Stimulated activated effector memory CD8-positive, alpha-beta T cell treated with anti-CD3 and anti-CD28 coated beads, Interleukin-12 subunit alpha, Interleukin-12 subunit beta, amount 100 ng/mL, for 72 hours (primary cell): Measurements from ENCODE around the gene FNDC8.
"Not testable (repeated sequence)": the region's sequence is repeated elsewhere in the genome, so short reads cannot be mapped to it uniquely, and the experiment has no call there.

Experiments used
- ATAC-seq: fragments of 150-1000 bp; cut with Tn5 transposase; 2 replicates; pipeline ENCODE4 v1.10.0; 2021
- DNase-seq, 2 donors: peaks; one replicate each; pipeline ENCODE4 v3.0.0; 2021 to 2022; ENCODE audit warnings: low spot score in 2 of 2
- H3K27ac Mint-ChIP-seq: one replicate; pipeline ENCODE4 v1.8.0; 2022; ENCODE audit warnings: mild to moderate bottlenecking, mixed read lengths
- H3K36me3 Mint-ChIP-seq: one replicate; pipeline ENCODE4 v1.8.0; 2022; ENCODE audit warnings: mild to moderate bottlenecking, mixed read lengths
- H3K4me1 Mint-ChIP-seq: one replicate; pipeline ENCODE4 v1.8.0; 2022; ENCODE audit warnings: mixed read lengths
- H3K4me3 Mint-ChIP-seq: one replicate; pipeline ENCODE4 v1.8.0; 2022; ENCODE audit warnings: mild to moderate bottlenecking, mixed read lengths
- H3K9me3 Mint-ChIP-seq: one replicate; pipeline ENCODE4 v1.8.0; 2022; ENCODE audit warnings: mixed read lengths

The FNDC8 gene

GRCh38 chr17:35166526-35166925 is 45.1 kb downstream of the FNDC8 start:
- ATAC-seq (no peak), DNase-seq (no peak)
- Mint-ChIP-seq H3K4me1 (peaks cover 31% of the 10 kb centered on the region), H3K9me3 (no peaks in the 10 kb centered on the region), H3K4me3 (no peak overlapping the region), H3K36me3 (no peaks in the 10 kb centered on the region), H3K27ac (no peak overlapping the region)

DNA sequence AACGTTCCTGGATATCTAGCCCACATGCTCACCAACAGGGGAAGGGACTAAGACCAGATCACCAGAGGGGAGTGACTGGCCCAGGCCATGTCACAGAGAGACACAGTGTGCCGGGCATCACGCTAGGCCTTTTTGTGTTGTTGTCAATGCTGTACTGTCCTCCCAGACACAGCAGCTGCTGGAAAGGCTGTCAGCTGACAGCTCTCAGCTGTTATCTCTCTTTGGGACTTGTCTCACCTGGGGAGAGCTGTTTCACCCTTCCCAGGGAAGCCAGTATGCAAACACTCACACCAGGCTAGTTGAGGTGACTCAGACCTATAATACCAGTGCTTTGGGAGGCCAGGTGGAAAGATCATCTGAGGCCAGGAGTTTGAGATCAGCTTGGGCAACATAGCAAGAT is 45.6 kb downstream of the FNDC8 start:
- ATAC-seq (no peak), DNase-seq (no peak)
- no peak overlapping the region for H3K27ac Mint-ChIP-seq
- no peak overlapping the region for H3K4me3 Mint-ChIP-seq
- H3K4me1 Mint-ChIP-seq = peaks cover 29% of the 10 kb centered on the region
- H3K9me3 Mint-ChIP-seq = no peaks in the 10 kb centered on the region
- no peaks in the 10 kb centered on the region for H3K36me3 Mint-ChIP-seq

DNA sequence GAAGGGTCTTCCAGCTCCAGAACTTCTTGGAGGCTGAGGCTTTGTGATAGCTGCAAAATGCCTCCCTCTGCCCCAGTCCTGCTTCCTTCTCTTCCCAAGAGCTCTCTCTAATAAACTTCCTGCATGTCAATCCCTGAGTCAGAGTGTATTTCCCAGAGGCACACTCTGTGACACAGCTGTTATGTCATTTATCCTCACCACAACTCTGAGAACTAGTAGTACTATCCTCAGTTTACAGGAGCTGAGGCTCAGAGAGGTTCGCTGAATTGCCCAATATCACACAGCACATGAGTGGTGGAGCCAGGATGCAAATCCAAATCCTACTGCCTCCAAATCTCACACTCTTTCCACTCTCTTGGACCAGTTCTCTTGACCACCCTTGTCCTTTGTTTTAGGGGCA is 46.3 kb downstream of the FNDC8 start:
- Mint-ChIP-seq H3K4me1 (peaks cover 30% of the 10 kb centered on the region), H3K4me3 (no peak overlapping the region), H3K27ac (no peak overlapping the region)

GRCh38 chr17:35169835-35170363 is 48.5 kb downstream of the FNDC8 start:
- H3K4me1 Mint-ChIP-seq = peaks cover 34% of the 10 kb centered on the region
- ATAC-seq (no peak), DNase-seq (no peak)
- no peaks in the 10 kb centered on the region for H3K36me3 Mint-ChIP-seq
- no peak overlapping the region for H3K27ac Mint-ChIP-seq
- no peak overlapping the region for H3K4me3 Mint-ChIP-seq
- no peaks in the 10 kb centered on the region for H3K9me3 Mint-ChIP-seq

More for the DNA sequence above, 46.3 kb downstream of the FNDC8 start:
- Mint-ChIP-seq H3K36me3 (no peaks in the 10 kb centered on the region), H3K9me3 (no peaks in the 10 kb centered on the region)
- DNase-seq (no peak), ATAC-seq (no peak)

DNA sequence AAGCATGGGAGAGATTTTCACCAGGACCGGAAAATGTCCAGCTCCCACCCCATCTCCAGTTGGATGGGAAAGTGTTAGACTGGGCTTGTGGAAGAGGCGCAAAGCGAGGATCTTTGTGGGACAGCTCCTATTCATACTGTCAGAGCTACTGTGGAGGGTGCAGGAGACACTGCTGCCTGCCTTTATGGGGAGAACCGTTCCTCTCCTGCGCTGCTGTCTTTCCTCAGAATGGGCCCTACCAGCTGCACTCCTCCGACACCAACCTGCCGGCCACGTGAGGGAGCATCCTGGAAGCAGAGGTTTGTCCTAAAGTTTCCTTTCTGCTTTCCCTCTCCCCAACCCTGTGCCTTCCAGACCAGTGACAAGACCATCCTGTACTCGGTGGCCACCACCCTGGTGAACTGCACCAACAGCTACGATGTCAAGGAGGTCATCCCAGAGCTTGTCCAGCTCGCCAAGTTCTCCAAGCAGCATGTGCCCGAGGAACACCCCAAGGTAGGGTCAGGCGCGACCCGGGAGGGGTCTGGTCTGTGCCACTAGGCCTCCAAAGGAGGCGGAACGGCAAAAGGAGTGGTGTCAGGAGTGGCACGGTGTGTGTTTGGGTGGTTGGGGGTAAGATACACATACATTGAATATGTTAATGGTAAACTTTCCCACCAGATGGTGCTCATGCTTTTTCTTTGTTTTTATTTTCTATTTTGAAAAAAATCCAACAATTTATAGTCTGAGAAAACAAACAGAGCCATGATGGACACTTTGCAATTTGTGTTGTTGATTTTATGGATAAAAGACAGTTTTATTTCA is 49.8 kb downstream of the FNDC8 start:
- Mint-ChIP-seq H3K36me3 (no peaks in the 10 kb centered on the region), H3K27ac (no peak overlapping the region), H3K9me3 (no peaks in the 10 kb centered on the region), H3K4me1 (peaks cover 40% of the 10 kb centered on the region), H3K4me3 (peak overlapping the region; percentile 27)
- ATAC-seq = peak; percentile 76
- peak in 1 of 2 donors; percentile 63 for DNase-seq

- no peaks in the 10 kb centered on the region for H3K9me3 Mint-ChIP-seq
Observed at GRCh38 chr17:35171834-35172233, 50.4 kb downstream of the FNDC8 start.

DNA sequence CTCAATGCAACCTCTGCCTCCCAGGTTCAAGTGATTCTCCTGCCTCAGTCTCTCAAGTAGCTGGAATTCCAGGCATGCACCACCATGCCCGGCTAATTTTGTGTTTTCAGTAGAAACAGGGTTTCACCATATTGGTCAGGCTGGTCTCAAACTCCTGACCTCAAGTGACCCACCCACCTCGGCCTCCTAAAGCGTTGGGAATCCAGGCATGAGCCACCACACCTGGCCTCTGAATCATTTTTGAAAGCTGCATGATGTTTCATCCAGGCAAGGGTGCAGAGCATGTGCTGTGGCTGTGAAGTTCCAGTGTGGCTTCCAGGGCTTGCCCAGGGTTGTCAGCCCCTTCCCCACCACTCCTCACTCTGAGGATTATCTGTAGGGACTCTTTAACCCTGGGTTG is 50.9 kb downstream of the FNDC8 start:
- peaks cover 52% of the 10 kb centered on the region for H3K4me1 Mint-ChIP-seq
- H3K36me3 Mint-ChIP-seq, H3K9me3 Mint-ChIP-seq, ATAC-seq, DNase-seq, H3K4me3 Mint-ChIP-seq: not testable (repeated sequence)
- peak overlapping the region; percentile 50 for H3K27ac Mint-ChIP-seq

More at GRCh38 chr17:35171834-35172233, 50.4 kb downstream of the FNDC8 start:
- Mint-ChIP-seq H3K36me3 (no peaks in the 10 kb centered on the region), H3K4me3 (peak overlapping the region; percentile 27), H3K27ac (no peak overlapping the region), H3K4me1 (peaks cover 47% of the 10 kb centered on the region)
- ATAC-seq = no peak
- DNase-seq = no peak

GRCh38 chr17:35174835-35175334 is 53.5 kb downstream of the FNDC8 start:
- no peak overlapping the region for H3K4me3 Mint-ChIP-seq
- no peak overlapping the region for H3K27ac Mint-ChIP-seq
- peaks cover 10% of the 10 kb centered on the region for H3K36me3 Mint-ChIP-seq
- no peak for DNase-seq
- no peak for ATAC-seq
- no peaks in the 10 kb centered on the region for H3K9me3 Mint-ChIP-seq
- peaks cover 56% of the 10 kb centered on the region for H3K4me1 Mint-ChIP-seq

- no peak overlapping the region for H3K27ac Mint-ChIP-seq
- no peaks in the 10 kb centered on the region for H3K9me3 Mint-ChIP-seq
- peaks cover 56% of the 10 kb centered on the region for H3K4me1 Mint-ChIP-seq
- DNase-seq = no peak
- no peak overlapping the region for H3K4me3 Mint-ChIP-seq
- peaks cover 10% of the 10 kb centered on the region for H3K36me3 Mint-ChIP-seq
- ATAC-seq = no peak
Observed at GRCh38 chr17:35175638-35176415, 54.4 kb downstream of the FNDC8 start.

GRCh38 chr17:35176897-35177296 is 55.5 kb downstream of the FNDC8 start:
- Mint-ChIP-seq H3K27ac (peak overlapping the region; percentile 97), H3K4me1 (peaks cover 50% of the 10 kb centered on the region)

GRCh38 chr17:35179379-35179778 is 58.0 kb downstream of the FNDC8 start:
- DNase-seq, ATAC-seq, H3K4me3 Mint-ChIP-seq, H3K9me3 Mint-ChIP-seq: not testable (repeated sequence)
- Mint-ChIP-seq H3K4me1 (peaks cover 60% of the 10 kb centered on the region), H3K27ac (peak overlapping the region; percentile 34), H3K36me3 (peaks cover 10% of the 10 kb centered on the region)

More at GRCh38 chr17:35176897-35177296, 55.5 kb downstream of the FNDC8 start:
- Mint-ChIP-seq H3K4me3 (peak overlapping the region; percentile 67), H3K9me3 (no peaks in the 10 kb centered on the region), H3K36me3 (peaks cover 10% of the 10 kb centered on the region)
- no peak for DNase-seq
- ATAC-seq = no peak
